ENCODE data around the gene GAN. TPM values are rescaled to one million over a fixed set of nuclear protein-coding genes. Genes with fewer than 3 reads are reported as not detected.

The GAN gene
- total RNA-seq, 1 experiment from 2014 or later, result 25.4 TPM

DNA sequence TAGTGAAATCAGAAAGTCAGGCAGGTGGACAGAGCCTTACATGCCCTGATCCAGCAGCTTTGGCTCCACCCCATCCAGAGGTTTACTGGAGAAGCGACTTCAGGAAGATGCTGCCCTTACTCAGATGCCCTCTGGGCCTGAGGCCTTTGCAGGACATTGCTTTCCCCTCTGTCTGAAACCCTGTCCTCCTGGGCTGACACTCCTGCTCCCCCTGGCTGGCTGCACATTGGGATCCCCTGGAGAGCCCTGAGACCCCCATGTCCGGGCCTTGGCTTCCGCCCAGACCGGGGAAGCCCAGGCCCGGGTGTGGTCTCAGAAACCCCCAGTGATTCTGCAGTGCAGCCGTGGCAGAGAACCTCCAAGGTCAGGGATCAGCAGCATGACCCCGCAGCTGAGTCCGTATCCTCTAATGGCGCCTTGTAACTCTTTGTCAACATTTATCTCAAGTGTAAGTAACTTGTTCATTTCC lies 39.7 kb upstream of the GAN start (continued):
- TF ChIP-seq, protein P1, sequence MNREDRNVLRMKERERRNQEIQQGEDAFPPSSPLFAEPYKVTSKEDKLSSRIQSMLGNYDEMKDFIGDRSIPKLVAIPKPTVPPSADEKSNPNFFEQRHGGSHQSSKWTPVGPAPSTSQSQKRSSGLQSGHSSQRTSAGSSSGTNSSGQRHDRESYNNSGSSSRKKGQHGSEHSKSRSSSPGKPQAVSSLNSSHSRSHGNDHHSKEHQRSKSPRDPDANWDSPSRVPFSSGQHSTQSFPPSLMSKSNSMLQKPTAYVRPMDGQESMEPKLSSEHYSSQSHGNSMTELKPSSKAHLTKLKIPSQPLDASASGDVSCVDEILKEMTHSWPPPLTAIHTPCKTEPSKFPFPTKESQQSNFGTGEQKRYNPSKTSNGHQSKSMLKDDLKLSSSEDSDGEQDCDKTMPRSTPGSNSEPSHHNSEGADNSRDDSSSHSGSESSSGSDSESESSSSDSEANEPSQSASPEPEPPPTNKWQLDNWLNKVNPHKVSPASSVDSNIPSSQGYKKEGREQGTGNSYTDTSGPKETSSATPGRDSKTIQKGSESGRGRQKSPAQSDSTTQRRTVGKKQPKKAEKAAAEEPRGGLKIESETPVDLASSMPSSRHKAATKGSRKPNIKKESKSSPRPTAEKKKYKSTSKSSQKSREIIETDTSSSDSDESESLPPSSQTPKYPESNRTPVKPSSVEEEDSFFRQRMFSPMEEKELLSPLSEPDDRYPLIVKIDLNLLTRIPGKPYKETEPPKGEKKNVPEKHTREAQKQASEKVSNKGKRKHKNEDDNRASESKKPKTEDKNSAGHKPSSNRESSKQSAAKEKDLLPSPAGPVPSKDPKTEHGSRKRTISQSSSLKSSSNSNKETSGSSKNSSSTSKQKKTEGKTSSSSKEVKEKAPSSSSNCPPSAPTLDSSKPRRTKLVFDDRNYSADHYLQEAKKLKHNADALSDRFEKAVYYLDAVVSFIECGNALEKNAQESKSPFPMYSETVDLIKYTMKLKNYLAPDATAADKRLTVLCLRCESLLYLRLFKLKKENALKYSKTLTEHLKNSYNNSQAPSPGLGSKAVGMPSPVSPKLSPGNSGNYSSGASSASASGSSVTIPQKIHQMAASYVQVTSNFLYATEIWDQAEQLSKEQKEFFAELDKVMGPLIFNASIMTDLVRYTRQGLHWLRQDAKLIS (CRISPR knock-in tag; IDR thresholded peaks at IDR 0.05; ENCODE audit: borderline replicate concordance), result no peak

DNA sequence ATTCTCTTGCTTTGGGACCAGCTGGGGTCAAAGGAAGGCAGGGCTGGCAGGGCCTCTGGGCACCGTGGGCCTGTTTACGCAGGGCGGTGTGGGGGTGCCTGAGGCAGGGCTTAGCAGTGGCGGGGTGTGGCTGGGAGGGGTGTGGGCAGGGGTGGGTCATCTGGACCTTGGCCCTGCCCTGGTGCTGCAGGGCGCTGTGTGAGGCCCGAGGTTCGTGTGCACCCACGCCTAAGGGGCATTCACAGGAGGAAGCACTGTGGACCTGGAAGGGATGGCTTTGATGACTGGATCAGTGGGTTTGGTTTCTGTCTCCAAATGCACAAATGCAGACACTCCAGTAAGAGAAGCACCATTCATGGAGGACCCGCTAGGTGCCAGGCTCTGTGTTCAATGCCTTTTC lies 39.0 kb upstream of the GAN start:
- no peak overlapping the region for H3K4me3 Mint-ChIP-seq
- no peaks in the 10 kb centered on the region for H3K36me3 Mint-ChIP-seq
- no peaks in the 10 kb centered on the region; the same call in 1 of the 2 replicates for H3K27me3 Mint-ChIP-seq (ENCODE audit: low read depth)
- H3K4me1 Mint-ChIP-seq, result no peaks in the 10 kb centered on the region
- ChIA-PET CTCF (interaction anchor here (1.6 kb wide), 1 partner anchor 14 kb away, joined by 5 read pairs; no protein-coding TSS in a partner anchor), POLR2A (no interaction called here)
- DNase-seq (ENCODE audit: low spot score), result no peak
- no peak overlapping the region for H3K27ac Mint-ChIP-seq
- H3K9me3 Mint-ChIP-seq, result no peaks in the 10 kb centered on the region
- TF ChIP-seq MXD4 (CRISPR knock-in tag; IDR thresholded peaks at IDR 0.05; ENCODE audit: borderline replicate concordance) (no peak), TCF7 (CRISPR knock-in tag; IDR thresholded peaks at IDR 0.05; ENCODE audit: low read depth) (no peak), ZNF121 (CRISPR knock-in tag; IDR thresholded peaks at IDR 0.05) (no peak), NR2C2 (CRISPR knock-in tag; IDR thresholded peaks at IDR 0.05) (no peak), SMAD4 (CRISPR knock-in tag; IDR thresholded peaks at IDR 0.05) (no peak), ETV6 (CRISPR knock-in tag; IDR thresholded peaks at IDR 0.05) (no peak), KAT7 (CRISPR knock-in tag; IDR thresholded peaks at IDR 0.05; ENCODE audit: borderline replicate concordance) (no peak), RELA (CRISPR knock-in tag; IDR thresholded peaks at IDR 0.05; ENCODE audit: borderline replicate concordance) (no peak), ZNF317 (CRISPR knock-in tag; IDR thresholded peaks at IDR 0.05; ENCODE audit: borderline replicate concordance, low read depth) (no peak)
- no peak for ATAC-seq

DNA sequence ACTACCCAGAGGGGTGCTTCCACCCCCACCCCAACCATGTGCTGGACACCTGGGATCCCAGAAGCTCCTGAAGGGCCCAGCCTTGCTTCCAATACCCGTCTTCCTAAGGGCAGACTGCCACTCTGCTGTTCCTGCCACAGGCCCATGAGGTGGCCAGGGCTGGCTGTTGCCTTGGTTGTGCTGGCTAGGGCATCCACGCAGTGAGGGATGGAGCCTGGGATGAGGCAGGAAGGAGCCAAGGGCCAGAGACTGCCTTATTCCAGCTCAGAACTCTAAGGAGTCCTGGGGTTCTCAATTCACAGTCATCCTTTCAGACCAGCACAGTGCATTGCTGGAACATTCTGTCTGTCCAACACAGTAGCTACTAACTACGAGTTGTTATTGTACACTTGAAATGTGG lies 38.4 kb upstream of the GAN start:
- ChIA-PET CTCF (interaction anchor here (0.6 to 1.6 kb wide), 3 partner anchors 15 to 127 kb away, joined by 3 to 5 read pairs (median 3); no protein-coding TSS in a partner anchor), POLR2A (no interaction called here)
- Mint-ChIP-seq H3K36me3 (no peaks in the 10 kb centered on the region), H3K27me3 (ENCODE audit: low read depth) (no peaks in the 10 kb centered on the region; the same call in 1 of the 2 replicates), H3K4me1 (no peaks in the 10 kb centered on the region), H3K4me3 (no peak overlapping the region), H3K27ac (no peak overlapping the region), H3K9me3 (no peaks in the 10 kb centered on the region)
- DNase-seq (ENCODE audit: low spot score), result no peak
- no peak for ATAC-seq
- no peak for TF ChIP-seq ZNF138 (CRISPR knock-in tag; conservative IDR thresholded peaks at IDR 0.05)
- TF ChIP-seq ZNF121 (CRISPR knock-in tag; IDR thresholded peaks at IDR 0.05), result no peak
- TF ChIP-seq, protein P2, sequence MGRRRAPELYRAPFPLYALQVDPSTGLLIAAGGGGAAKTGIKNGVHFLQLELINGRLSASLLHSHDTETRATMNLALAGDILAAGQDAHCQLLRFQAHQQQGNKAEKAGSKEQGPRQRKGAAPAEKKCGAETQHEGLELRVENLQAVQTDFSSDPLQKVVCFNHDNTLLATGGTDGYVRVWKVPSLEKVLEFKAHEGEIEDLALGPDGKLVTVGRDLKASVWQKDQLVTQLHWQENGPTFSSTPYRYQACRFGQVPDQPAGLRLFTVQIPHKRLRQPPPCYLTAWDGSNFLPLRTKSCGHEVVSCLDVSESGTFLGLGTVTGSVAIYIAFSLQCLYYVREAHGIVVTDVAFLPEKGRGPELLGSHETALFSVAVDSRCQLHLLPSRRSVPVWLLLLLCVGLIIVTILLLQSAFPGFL (CRISPR knock-in tag; IDR thresholded peaks at IDR 0.05; ENCODE audit: borderline replicate concordance), result no peak
- TF ChIP-seq, protein P3, sequence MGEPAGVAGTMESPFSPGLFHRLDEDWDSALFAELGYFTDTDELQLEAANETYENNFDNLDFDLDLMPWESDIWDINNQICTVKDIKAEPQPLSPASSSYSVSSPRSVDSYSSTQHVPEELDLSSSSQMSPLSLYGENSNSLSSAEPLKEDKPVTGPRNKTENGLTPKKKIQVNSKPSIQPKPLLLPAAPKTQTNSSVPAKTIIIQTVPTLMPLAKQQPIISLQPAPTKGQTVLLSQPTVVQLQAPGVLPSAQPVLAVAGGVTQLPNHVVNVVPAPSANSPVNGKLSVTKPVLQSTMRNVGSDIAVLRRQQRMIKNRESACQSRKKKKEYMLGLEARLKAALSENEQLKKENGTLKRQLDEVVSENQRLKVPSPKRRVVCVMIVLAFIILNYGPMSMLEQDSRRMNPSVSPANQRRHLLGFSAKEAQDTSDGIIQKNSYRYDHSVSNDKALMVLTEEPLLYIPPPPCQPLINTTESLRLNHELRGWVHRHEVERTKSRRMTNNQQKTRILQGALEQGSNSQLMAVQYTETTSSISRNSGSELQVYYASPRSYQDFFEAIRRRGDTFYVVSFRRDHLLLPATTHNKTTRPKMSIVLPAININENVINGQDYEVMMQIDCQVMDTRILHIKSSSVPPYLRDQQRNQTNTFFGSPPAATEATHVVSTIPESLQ (CRISPR knock-in tag; IDR thresholded peaks at IDR 0.05), result no peak
- TF ChIP-seq JAZF1 (CRISPR knock-in tag; IDR thresholded peaks at IDR 0.05), result no peak
- TF ChIP-seq, protein P4, sequence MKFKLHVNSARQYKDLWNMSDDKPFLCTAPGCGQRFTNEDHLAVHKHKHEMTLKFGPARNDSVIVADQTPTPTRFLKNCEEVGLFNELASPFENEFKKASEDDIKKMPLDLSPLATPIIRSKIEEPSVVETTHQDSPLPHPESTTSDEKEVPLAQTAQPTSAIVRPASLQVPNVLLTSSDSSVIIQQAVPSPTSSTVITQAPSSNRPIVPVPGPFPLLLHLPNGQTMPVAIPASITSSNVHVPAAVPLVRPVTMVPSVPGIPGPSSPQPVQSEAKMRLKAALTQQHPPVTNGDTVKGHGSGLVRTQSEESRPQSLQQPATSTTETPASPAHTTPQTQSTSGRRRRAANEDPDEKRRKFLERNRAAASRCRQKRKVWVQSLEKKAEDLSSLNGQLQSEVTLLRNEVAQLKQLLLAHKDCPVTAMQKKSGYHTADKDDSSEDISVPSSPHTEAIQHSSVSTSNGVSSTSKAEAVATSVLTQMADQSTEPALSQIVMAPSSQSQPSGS (CRISPR knock-in tag; IDR thresholded peaks at IDR 0.05; ENCODE audit: borderline replicate concordance, low read depth), result no peak
- no peak for TF ChIP-seq SP1 (CRISPR knock-in tag; conservative IDR thresholded peaks at IDR 0.05)
- TF ChIP-seq OVOL2 (CRISPR knock-in tag; IDR thresholded peaks at IDR 0.05; ENCODE audit: borderline replicate concordance), result no peak
- TF ChIP-seq, protein P1 (CRISPR knock-in tag; IDR thresholded peaks at IDR 0.05; ENCODE audit: borderline replicate concordance), result no peak
- TF ChIP-seq TP53 (CRISPR knock-in tag; IDR thresholded peaks at IDR 0.05), result no peak
- TF ChIP-seq, protein P5, sequence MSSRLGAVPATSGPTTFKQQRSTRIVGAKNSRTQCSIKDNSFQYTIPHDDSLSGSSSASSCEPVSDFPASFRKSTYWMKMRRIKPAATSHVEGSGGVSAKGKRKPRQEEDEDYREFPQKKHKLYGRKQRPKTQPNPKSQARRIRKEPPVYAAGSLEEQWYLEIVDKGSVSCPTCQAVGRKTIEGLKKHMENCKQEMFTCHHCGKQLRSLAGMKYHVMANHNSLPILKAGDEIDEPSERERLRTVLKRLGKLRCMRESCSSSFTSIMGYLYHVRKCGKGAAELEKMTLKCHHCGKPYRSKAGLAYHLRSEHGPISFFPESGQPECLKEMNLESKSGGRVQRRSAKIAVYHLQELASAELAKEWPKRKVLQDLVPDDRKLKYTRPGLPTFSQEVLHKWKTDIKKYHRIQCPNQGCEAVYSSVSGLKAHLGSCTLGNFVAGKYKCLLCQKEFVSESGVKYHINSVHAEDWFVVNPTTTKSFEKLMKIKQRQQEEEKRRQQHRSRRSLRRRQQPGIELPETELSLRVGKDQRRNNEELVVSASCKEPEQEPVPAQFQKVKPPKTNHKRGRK (CRISPR knock-in tag; IDR thresholded peaks at IDR 0.05; ENCODE audit: borderline replicate concordance), result no peak
